SK-N-SH (cell line): ENCODE data around the gene RARRES1. TPM values are rescaled to one million over a fixed set of nuclear protein-coding genes. Genes with fewer than 3 reads are reported as not detected.

ENCODE experiments used
- CTCF ChIA-PET: fragments of 300-600, 350-600 bp; formaldehyde crosslinking; extraction: SDS; loops from one replicate; lab custom pipeline; 2021; lab: Yijun Ruan, JAX
- POLR2A ChIA-PET: fragments of 350-600 bp; sonication (Branson Sonifier 250); formaldehyde crosslinking; extraction: SDS; loops from one replicate; lab custom pipeline; 2020; ENCODE audit warnings: antibody characterized with exemption, inconsistent platforms; lab: Yijun Ruan, JAX
- DNase-seq: peaks from one replicate; pipeline ENCODE4 v3.0.0; 2012
- H2AFZ ChIP-seq: fragments of 200-600 bp; sonication (generic); 2 replicates; pipeline ENCODE4 v1.8.1; 2016; ENCODE audit warnings: antibody characterized with exemption, mild to moderate bottlenecking, low read depth
- H3F3A ChIP-seq: fragments of 200-600 bp; sonication (generic); replicated peaks from 2 replicates; pipeline ENCODE3; 2016; ENCODE audit warnings: antibody characterized with exemption, mild to moderate bottlenecking; ENCODE audit not compliant: insufficient read depth
- H3K27ac ChIP-seq, 2 experiments: fragments of 200-500 bp in 1 of 2; fragments of 200-600 bp in 1 of 2; sonication (Bioruptor generic) in 1 of 2; sonication (generic), shearing (Covaris generic) in 1 of 2; 2 replicates each; pipeline versions ENCODE4 v1.5.1 to v1.6.1; 2014 to 2016; ENCODE audit warnings: low read depth in 2 of 2, inconsistent platforms in 1 of 2, low read length in 1 of 2, mild to moderate bottlenecking in 1 of 2, mixed read lengths in 1 of 2
- H3K27me3 ChIP-seq: fragments of 200-600 bp; sonication (generic), shearing (Covaris generic); 2 replicates; pipeline ENCODE4 v1.6.1; 2016; ENCODE audit warnings: mixed run types; ENCODE audit not compliant: insufficient read depth
- H3K36me3 ChIP-seq, 2 experiments: fragments of 200-500 bp in 1 of 2; fragments of 200-600 bp in 1 of 2; sonication (Bioruptor generic) in 1 of 2; sonication (generic) in 1 of 2; replicated peaks in 1 of 2; 2 replicates each; pipeline versions ENCODE3 to v1.5.1; 2014 to 2016; ENCODE audit warnings: low read length in 1 of 2, mild to moderate bottlenecking in 1 of 2; ENCODE audit not compliant: insufficient read depth in 2 of 2, control insufficient read depth in 1 of 2
- H3K4me1 ChIP-seq, 2 experiments: fragments of 200-500 bp in 1 of 2; fragments of 200-600 bp in 1 of 2; sonication (Bioruptor generic) in 1 of 2; sonication (generic), shearing (Covaris generic) in 1 of 2; 2 replicates each; pipeline versions ENCODE4 v1.5.1 to v1.6.1; 2014 to 2016; ENCODE audit warnings: low read depth in 1 of 2, low read length in 1 of 2, mixed run types in 1 of 2; ENCODE audit not compliant: insufficient read depth in 2 of 2, control insufficient read depth in 1 of 2
- H3K4me2 ChIP-seq: fragments of 200-600 bp; sonication (generic), shearing (Covaris generic); 2 replicates; pipeline ENCODE4 v1.6.1; 2017; ENCODE audit warnings: mixed run types
- H3K4me3 ChIP-seq, 2 experiments: fragments of 200-500 bp in 1 of 2; fragments of 200-600 bp in 1 of 2; sonication (Bioruptor generic) in 1 of 2; sonication (generic), shearing (Covaris generic) in 1 of 2; 2 replicates each; pipeline versions ENCODE4 v1.5.1 to v1.8.1; 2014 to 2016; ENCODE audit warnings: low read depth in 2 of 2, inconsistent platforms in 1 of 2, low read length in 1 of 2, mild to moderate bottlenecking in 1 of 2, mixed read lengths in 1 of 2, moderate library complexity in 1 of 2
- H3K79me2 ChIP-seq: fragments of 200-600 bp; sonication (generic); 2 replicates; pipeline ENCODE4 v1.8.1; 2017; ENCODE audit warnings: mild to moderate bottlenecking; ENCODE audit not compliant: insufficient read depth
- H3K9ac ChIP-seq: fragments of 200-600 bp; sonication (generic); 2 replicates; pipeline ENCODE4 v1.6.1; 2017; ENCODE audit warnings: mixed run types
- H3K9me2 ChIP-seq: fragments of 200-600 bp; sonication (generic); 2 replicates; pipeline ENCODE4 v1.6.1; 2017; ENCODE audit warnings: mixed run types
- H3K9me3 ChIP-seq: fragments of 200-600 bp; sonication (generic); 2 replicates; pipeline ENCODE4 v1.6.1; 2017; ENCODE audit warnings: mixed run types, mild to moderate bottlenecking, moderate library complexity
- H4K20me1 ChIP-seq: fragments of 200-600 bp; sonication (generic); 2 replicates; pipeline ENCODE4 v1.6.1; 2017; ENCODE audit warnings: mild to moderate bottlenecking, mixed run types; ENCODE audit not compliant: insufficient read depth
- CHD2 ChIP-seq: fragments of 150-350 bp; IDR thresholded peaks from 2 replicates; pipeline ENCODE4 v1.6.1; 2018; ENCODE audit warnings: low read length; ENCODE audit not compliant: partially characterized antibody
- CTCF ChIP-seq: fragments of 200-600 bp; sonication (generic); IDR thresholded peaks from 2 replicates; pipeline ENCODE4 v1.6.1; 2017; ENCODE audit warnings: antibody characterized with exemption, mild to moderate bottlenecking, moderate library complexity
- ELF1 ChIP-seq: IDR thresholded peaks from 2 replicates; pipeline ENCODE4 v1.4.0; 2012
- EP300 ChIP-seq, 2 experiments: IDR thresholded peaks; 2 replicates each; pipeline versions ENCODE4 v1.4.0 to v1.6.1; 2012; ENCODE audit warnings: borderline replicate concordance in 1 of 2, low read depth in 1 of 2, low read length in 1 of 2
- EZH2phosphoT487 ChIP-seq: fragments of 200-600 bp; sonication (generic); IDR thresholded peaks from 2 replicates; pipeline ENCODE4 v1.6.1; 2017; ENCODE audit warnings: low read depth, mixed run types, mild to moderate bottlenecking, antibody characterized with exemption, moderate library complexity, borderline replicate concordance
- FOXJ3 ChIP-seq: sonication (generic); formaldehyde crosslinking; IDR thresholded peaks from 2 replicates; pipeline ENCODE4 v1.5.1; 2020; ENCODE audit warnings: mild to moderate bottlenecking, missing genetic modification reagents
- IRF3 ChIP-seq: fragments of 150-350 bp; IDR thresholded peaks from 2 replicates; pipeline ENCODE4 v1.6.1; 2016; ENCODE audit warnings: mild to moderate bottlenecking, low read depth, low read length
- MAX ChIP-seq: IDR thresholded peaks from 2 replicates; pipeline ENCODE4 v1.4.0; 2012; ENCODE audit warnings: low read depth
- MEF2A ChIP-seq: IDR thresholded peaks from 2 replicates; pipeline ENCODE4 v1.4.0; 2012; ENCODE audit warnings: low read depth, borderline replicate concordance
- MXI1 ChIP-seq: IDR thresholded peaks from 2 replicates; pipeline ENCODE4 v1.6.1; 2012; ENCODE audit warnings: mild to moderate bottlenecking, low read depth, low read length, improper control_type of control experiment
- NFIC ChIP-seq: IDR thresholded peaks from 2 replicates; pipeline ENCODE4 v1.4.0; 2012; ENCODE audit warnings: borderline replicate concordance
- NRF1 ChIP-seq: IDR thresholded peaks from 2 replicates; pipeline ENCODE4 v1.6.1; 2012; ENCODE audit warnings: low read depth, mild to moderate bottlenecking, low read length
- PBX3 ChIP-seq: IDR thresholded peaks from 2 replicates; pipeline ENCODE4; 2012
- POLR2AphosphoS5 ChIP-seq: IDR thresholded peaks from 2 replicates; pipeline ENCODE4 v1.6.1; 2012; ENCODE audit warnings: low read depth, low read length
- RAD21 ChIP-seq: IDR thresholded peaks from 2 replicates; pipeline ENCODE4 v1.6.1; 2012; ENCODE audit warnings: mild to moderate bottlenecking, low read length
- RFX5 ChIP-seq: IDR thresholded peaks from 2 replicates; pipeline ENCODE4 v1.6.1; 2012; ENCODE audit warnings: mild to moderate bottlenecking, improper control_type of control experiment, low read length
- RXRA ChIP-seq: IDR thresholded peaks from 2 replicates; pipeline ENCODE4 v1.4.0; 2012; ENCODE audit warnings: low read depth, mild to moderate bottlenecking, borderline replicate concordance
- SIN3A ChIP-seq: IDR thresholded peaks from 2 replicates; pipeline ENCODE4 v1.6.1; 2012; ENCODE audit warnings: low read depth, mild to moderate bottlenecking, low read length, moderate library complexity, borderline replicate concordance
- SMC3 ChIP-seq: IDR thresholded peaks from 2 replicates; pipeline ENCODE4 v1.6.1; 2012; ENCODE audit warnings: low read depth, low read length, improper control_type of control experiment
- TAF1 ChIP-seq: IDR thresholded peaks from 2 replicates; pipeline ENCODE4 v1.6.1; 2012; ENCODE audit warnings: low read depth, mild to moderate bottlenecking, low read length, moderate library complexity, borderline replicate concordance
- TCF12 ChIP-seq: IDR thresholded peaks from 2 replicates; pipeline ENCODE4 v1.4.0; 2012
- TEAD4 ChIP-seq: IDR thresholded peaks from 2 replicates; pipeline ENCODE4 v1.4.0; 2012; ENCODE audit warnings: mild to moderate bottlenecking, borderline replicate concordance; ENCODE audit not compliant: insufficient read depth
- USF1 ChIP-seq: IDR thresholded peaks from 2 replicates; pipeline ENCODE4 v1.4.0; 2012; ENCODE audit warnings: low read depth, borderline replicate concordance
- USF2 ChIP-seq: fragments of 150-350 bp; IDR thresholded peaks from 2 replicates; pipeline ENCODE4 v1.6.1; 2017; ENCODE audit warnings: antibody characterized with exemption, low read length, low read depth, borderline replicate concordance
- ZBTB33 ChIP-seq: IDR thresholded peaks from 2 replicates; pipeline ENCODE4 v1.4.0; 2012; ENCODE audit warnings: low read depth, borderline replicate concordance
- WGBS: methylation state at CpG from one replicate; pipeline ENCODE4 v1.1.6; 2017; ENCODE audit warnings: low lambda C conversion rate; 5-methylcytosine and 5-hydroxymethylcytosine counted together
- polyA plus RNA-seq, 3 experiments: library from polyadenylated mRNA; depleted of rRNA; stranded (reverse); fragments of >200 nt; gene quantifications; 2 replicates each; pipeline ENCODE4 v1.2.3, GENCODE V29; 2012

RARRES1 gene
- polyA plus RNA-seq, 1 of the 3 experiments (the other 2 are of a cell fraction) = 0.15 TPM

- H3K9me3 ChIP-seq = no peaks in the 10 kb centered on the region
- no peaks in the 10 kb centered on the region for H3K9me2 ChIP-seq
- peak overlapping the region; percentile 36 to 85; a peak in 3 of 4 replicates for H3K27ac ChIP-seq
- no peaks in the 10 kb centered on the region for H4K20me1 ChIP-seq
- ChIA-PET CTCF (interaction anchor here (1.4 to 2.4 kb wide), 2 partner anchors 25 to 44 kb away, joined by 4 to 7 read pairs; no protein-coding TSS in a partner anchor), POLR2A (no interaction called here)
- H3K4me3 ChIP-seq = no peak overlapping the region
- peaks cover 32% of the 10 kb centered on the region for H3F3A ChIP-seq
- peak overlapping the region; percentile 48; the same call in 1 of the 2 replicates for H3K9ac ChIP-seq
- WGBS = 19% methylated on average over 4 of the region's 4 CpGs
- H3K4me2 ChIP-seq = peak overlapping the region; percentile 60
- no peak for DNase-seq
- H2AFZ ChIP-seq = no peak overlapping the region
- peaks cover 8 to 15% of the 10 kb centered on the region in 2 experiments for H3K36me3 ChIP-seq
- peaks cover 19% of the 10 kb centered on the region; the same call in 1 of the 2 replicates for H3K79me2 ChIP-seq
- H3K27me3 ChIP-seq = no peaks in the 10 kb centered on the region
- H3K4me1 ChIP-seq = peaks cover 12 to 33% of the 10 kb centered on the region in 2 experiments
- TF ChIP-seq NRF1 = no peak
- no peak for TF ChIP-seq ZBTB33
- no peak for TF ChIP-seq SIN3A
- no peak; the same call in 1 of the 2 replicates for TF ChIP-seq POLR2AphosphoS5
- peak; percentile 89 for TF ChIP-seq RXRA
- TF ChIP-seq USF2 = no peak
- TF ChIP-seq TEAD4 = no peak
- no peak for TF ChIP-seq FOXJ3 (CRISPR knock-in tag)
- TF ChIP-seq RAD21 = no peak
- TF ChIP-seq PBX3 = no peak
- TF ChIP-seq USF1 = no peak
- no peak for TF ChIP-seq MEF2A
- TF ChIP-seq NFIC = no peak
- no peak for TF ChIP-seq RFX5
- no peak for TF ChIP-seq ELF1
- no peak for TF ChIP-seq SMC3
- no peak for TF ChIP-seq IRF3
- TF ChIP-seq EP300 (IDR thresholded peaks at IDR 0.05; ENCODE audit: borderline replicate concordance in 1 of 2, low read depth in 1 of 2, low read length in 1 of 2) = peak in 1 of 2 experiments; percentile 60; a peak in 1 of 4 replicates
- no peak for TF ChIP-seq CHD2
- TF ChIP-seq EZH2phosphoT487 = no peak
- TF ChIP-seq MAX = peak; percentile 51
- no peak for TF ChIP-seq CTCF
- no peak for TF ChIP-seq MXI1
- no peak for TF ChIP-seq TAF1
- TF ChIP-seq TCF12 = peak; percentile 32; the same call in 1 of the 2 replicates
Measured at GRCh38 chr3:158702815-158703481, 29.3 kb downstream of the RARRES1 start.
